Measurements from ENCODE around the gene PPP1R15A. TPM values are rescaled to one million over a fixed set of nuclear protein-coding genes. Genes with fewer than 3 reads are reported as not detected.
"Not testable (repeated sequence)": the region's sequence is repeated elsewhere in the genome, so short reads cannot be mapped to it uniquely, and the experiment has no call there.

Gene PPP1R15A
- 10 to 100 TPM; 67.2 to 78.6 TPM for total RNA-seq
- long read RNA-seq, transcript PPP1R15A-201 (3 exons, 2,378 nt), result major isoform, 417 of 465 reads
- long read RNA-seq, partial matches to known transcripts, result 40 of 465 reads
- long read RNA-seq, other reads (novel, unspliced or antisense), result 8 of 465 reads

GRCh38 chr19:48872182-48872883 is at the start of gene PPP1R15A:
PPP1R15A (plus strand) TSS chr19:48872421; CDS start chr19:48873234, 813 bp downstream.
- DNase-seq (peak; percentile 97), ATAC-seq (peak; percentile 71 to 77)
- intact Hi-C loops (cut with DNase I), result loop anchor here in 1 of 2 donors (10.0 kb wide), 1 partner anchor 92 kb away; the partner anchor contains the start of gene FTL

GRCh38 chr19:48822514-48822913 is 49.7 kb upstream of the PPP1R15A start:
- ATAC-seq (no peak), DNase-seq (no peak)
- intact Hi-C loops (cut with DNase I), result no loop called here

- no peak for DNase-seq
- ATAC-seq, result no peak
- intact Hi-C loops (cut with DNase I), result no loop called here
Observed at GRCh38 chr19:48826606-48827020, 45.6 kb upstream of the PPP1R15A start.

GRCh38 chr19:48830088-48830487 is 42.1 kb upstream of the PPP1R15A start:
- intact Hi-C loops (cut with DNase I), result loop anchor here in 1 of 2 donors (10.0 kb wide), 1 partner anchor 155 kb away; the partner anchor contains the start of gene NTN5
- ATAC-seq, result no peak
- DNase-seq, result no peak

- intact Hi-C loops (cut with DNase I), result loop anchor here in 1 of 2 donors (10.0 kb wide), 1 partner anchor 156 kb away; the partner anchor contains the start of gene NTN5
Observed at GRCh38 chr19:48830965-48831364, 41.3 kb upstream of the PPP1R15A start.

GRCh38 chr19:48833049-48833448 is 39.2 kb upstream of the PPP1R15A start:
- DNase-seq (no peak), ATAC-seq (no peak)
- intact Hi-C loops (cut with DNase I), result loop anchor here in 1 of 2 donors (10.0 kb wide), 1 partner anchor 158 kb away; the partner anchor contains the start of gene NTN5

More at GRCh38 chr19:48830965-48831364, 41.3 kb upstream of the PPP1R15A start:
- no peak for ATAC-seq
- DNase-seq, result no peak

GRCh38 chr19:48833977-48834376 is 38.2 kb upstream of the PPP1R15A start:
- intact Hi-C loops (cut with DNase I), result loop anchor here in 1 of 2 donors (10.0 kb wide), 1 partner anchor 159 kb away; the partner anchor contains the start of gene NTN5
- DNase-seq (no peak), ATAC-seq (no peak)

- intact Hi-C loops (cut with DNase I), result loop anchor here (1.0 to 10.0 kb wide), 3 partner anchors 40 to 161 kb away; partner anchors contain the start of gene NTN5 (in 1 of the 2)
- DNase-seq (peak; percentile 93), ATAC-seq (peak; percentile 89 to 93)
Observed at GRCh38 chr19:48835734-48836088, 36.5 kb upstream of the PPP1R15A start.

- peak; percentile 22 to 37 for ATAC-seq
- DNase-seq, result peak; percentile 55
- intact Hi-C loops (cut with DNase I), result loop anchor here in 1 of 2 donors (2.0 to 10.0 kb wide), 2 partner anchors 42 to 162 kb away; partner anchors contain the start of gene NTN5
Observed at GRCh38 chr19:48836089-48837017, 35.9 kb upstream of the PPP1R15A start, which contains the start of gene HSD17B14. HSD17B14 (minus strand) TSS chr19:48836491; CDS start chr19:48836411, 80 bp downstream.

GRCh38 chr19:48837051-48837524 is 35.1 kb upstream of the PPP1R15A start:
- intact Hi-C loops (cut with DNase I), result loop anchor here in 1 of 2 donors (2.0 to 10.0 kb wide), 2 partner anchors 42 to 162 kb away; partner anchors contain the start of gene NTN5
- peak; percentile 91 to 94 for ATAC-seq
- peak; percentile 94 for DNase-seq

- intact Hi-C loops (cut with DNase I), result loop anchor here in 1 of 2 donors (2.0 to 10.0 kb wide), 2 partner anchors 43 to 163 kb away; partner anchors contain the start of gene NTN5
- no peak for DNase-seq
- ATAC-seq, result no peak
Observed at GRCh38 chr19:48837687-48838086, 34.5 kb upstream of the PPP1R15A start.

GRCh38 chr19:48841047-48841446 is 31.2 kb upstream of the PPP1R15A start:
- intact Hi-C loops (cut with DNase I), result loop anchor here in 1 of 2 donors (10.0 kb wide), 1 partner anchor 196 kb away; the partner anchor contains the start of gene CA11
- ATAC-seq (no peak), DNase-seq (no peak)

- intact Hi-C loops (cut with DNase I), result loop anchor here in 1 of 2 donors (10.0 kb wide), 1 partner anchor 197 kb away; the partner anchor contains the start of gene CA11
- ATAC-seq, result no peak
Observed at GRCh38 chr19:48841571-48841970, 30.6 kb upstream of the PPP1R15A start.

GRCh38 chr19:48842789-48843162 is 29.4 kb upstream of the PPP1R15A start:
- ATAC-seq (peak; percentile 54 to 56), DNase-seq (peak; percentile 31)
- intact Hi-C loops (cut with DNase I), result loop anchor here in 1 of 2 donors (1.0 to 10.0 kb wide), 2 partner anchors 54 to 198 kb away; partner anchors contain the start of gene CA11

More at GRCh38 chr19:48841571-48841970, 30.6 kb upstream of the PPP1R15A start:
- no peak for DNase-seq

- ATAC-seq (no peak), DNase-seq (no peak)
Observed at GRCh38 chr19:48844472-48844871, 27.7 kb upstream of the PPP1R15A start.

GRCh38 chr19:48845384-48845783 is 26.8 kb upstream of the PPP1R15A start:
- DNase-seq (no peak), ATAC-seq (no peak)
- intact Hi-C loops (cut with DNase I), result loop anchor here in 1 of 2 donors (10.0 kb wide), 1 partner anchor 201 kb away; the partner anchor contains the start of gene CA11

More at GRCh38 chr19:48844472-48844871, 27.7 kb upstream of the PPP1R15A start:
- intact Hi-C loops (cut with DNase I), result loop anchor here in 1 of 2 donors (10.0 kb wide), 1 partner anchor 200 kb away; the partner anchor contains the start of gene CA11

- not testable (repeated sequence) for ATAC-seq, DNase-seq
- intact Hi-C loops (cut with DNase I), result loop anchor here in 1 of 2 donors (10.0 kb wide), 1 partner anchor 202 kb away; the partner anchor contains the start of gene CA11
Observed at GRCh38 chr19:48846659-48847058, 25.6 kb upstream of the PPP1R15A start.

GRCh38 chr19:48852292-48852691 is 19.9 kb upstream of the PPP1R15A start:
- ATAC-seq, result no peak
- intact Hi-C loops (cut with DNase I), result no loop called here
- DNase-seq, result no peak

Measured in left cardiac atrium (tissue), 4 donors.